Testis (tissue), 3 donors: ENCODE data around the gene CLIP2. TPM values are rescaled to one million over a fixed set of nuclear protein-coding genes. Genes with fewer than 3 reads are reported as not detected.
A peak's percentile ranks its signal among the peaks of the same experiment; 100 is the strongest.
"Not testable (repeated sequence)": the region's sequence is repeated elsewhere in the genome, so short reads cannot be mapped to it uniquely, and the experiment has no call there.

Experiments
- DNase-seq: peaks from one replicate; pipeline ENCODE4 v3.0.0-alpha.2; 2019
- H3K27ac ChIP-seq, 2 donors: fragments of 200-600 bp; sonication (generic); one replicate each; pipeline ENCODE4 v1.5.1; 2019
- H3K27me3 ChIP-seq: fragments of 200-600 bp; sonication (generic); one replicate; pipeline ENCODE4 v1.5.1; 2019
- H3K36me3 ChIP-seq: fragments of 200-600 bp; sonication (generic); one replicate; pipeline ENCODE4 v1.5.1; 2017; ENCODE audit warnings: low read depth; ENCODE audit errors: missing control alignments
- H3K4me1 ChIP-seq: fragments of 200-600 bp; sonication (generic); one replicate; pipeline ENCODE4 v1.5.1; 2019
- H3K4me3 ChIP-seq, 2 donors: fragments of 200-600 bp; sonication (generic); one replicate each; pipeline ENCODE4 v1.5.1; 2017 to 2019
- H3K9me3 ChIP-seq: fragments of 200-600 bp; sonication (generic); one replicate; pipeline ENCODE4 v1.5.1; 2017
- CTCF ChIP-seq, 3 experiments: fragments of 450-650 bp in 2 of 3; fragments of 200-600 bp in 1 of 3; sonication (generic) in 1 of 3; IDR thresholded peaks; one replicate each; pipeline ENCODE4 v1.5.1; 2016 to 2019; ENCODE audit warnings: antibody characterized with exemption in 3 of 3, mild to moderate bottlenecking in 2 of 3, moderate library complexity in 1 of 3
- POLR2A ChIP-seq: fragments of 450-650 bp; IDR thresholded peaks from one replicate; pipeline ENCODE4 v1.6.1; 2017; ENCODE audit warnings: antibody characterized with exemption, mild to moderate bottlenecking, moderate library complexity
- WGBS, 2 donors: methylation state at CpG; one replicate each; pipeline ENCODE4 v1.1.5; 2018; 5-methylcytosine and 5-hydroxymethylcytosine counted together
- intact Hi-C: fragments of 100-400 bp; cut with DNase I; formaldehyde crosslinking; loops from one replicate; pipeline ENCODE4 v1.15.1; 2023; ENCODE audit warnings: low total_unique reads
- polyA plus RNA-seq: library from polyadenylated mRNA; stranded (reverse); fragments of 350-450 nt; fragmentation: Illumina TruSeq; extraction: RNeasy Lipid Tissue Mini Kit (QIAGEN cat#74804); gene quantifications from one replicate; pipeline ENCODE4 v1.2.3, GENCODE V29; 2014; ENCODE audit warnings: low read depth, low replicate concordance; ENCODE audit not compliant: insufficient read depth
- total RNA-seq, 2 donors: library from RNA; depleted of rRNA; stranded (reverse); fragments of >200 nt; gene quantifications; one replicate each; pipeline ENCODE4 v1.2.3, GENCODE V29; 2016

Gene CLIP2
- total and polyA plus RNA-seq, 3 donors from 2014 or later, result 8.5 to 19.8 (median 16.5) TPM

GRCh38 chr7:74350751-74351150, 61.5 kb downstream of the CLIP2 start:
- no peaks in the 10 kb centered on the region for H3K27me3 ChIP-seq
- H3K9me3 ChIP-seq, result no peaks in the 10 kb centered on the region
- WGBS, 2 donors, result 100% methylated on average over 1 of the region's 1 CpG
- intact Hi-C loops, result no loop called here
- H3K36me3 ChIP-seq, result no peaks in the 10 kb centered on the region
- H3K4me1 ChIP-seq, result no peaks in the 10 kb centered on the region
- H3K4me3 ChIP-seq, result no peak overlapping the region
- no peak overlapping the region for H3K27ac ChIP-seq
- no peak for DNase-seq
- TF ChIP-seq CTCF (IDR thresholded peaks at IDR 0.05) (no peak), POLR2A (no peak)

- peak; percentile 36 for DNase-seq
- Histone ChIP-seq H3K4me3 (no peak overlapping the region), H3K36me3 (no peaks in the 10 kb centered on the region), H3K9me3 (no peaks in the 10 kb centered on the region), H3K27ac (no peak overlapping the region), H3K4me1 (no peaks in the 10 kb centered on the region), H3K27me3 (no peaks in the 10 kb centered on the region)
- 75 to 77% methylated on average over 3 of the region's 3 CpGs for WGBS, 2 donors
- intact Hi-C loops, result no loop called here
- TF ChIP-seq CTCF (IDR thresholded peaks at IDR 0.05) (no peak), POLR2A (no peak)
Measured at GRCh38 chr7:74351836-74352235, 62.6 kb downstream of the CLIP2 start.

- H3K27ac ChIP-seq, H3K27me3 ChIP-seq, intact Hi-C loops, DNase-seq, H3K36me3 ChIP-seq, H3K9me3 ChIP-seq, H3K4me1 ChIP-seq, H3K4me3 ChIP-seq: not testable (repeated sequence)
- 67 to 85% methylated on average over 4 of the region's 4 CpGs for WGBS, 2 donors
Measured at GRCh38 chr7:74352551-74353138, 63.4 kb downstream of the CLIP2 start.

GRCh38 chr7:74354009-74354408, 64.8 kb downstream of the CLIP2 start:
- TF ChIP-seq CTCF (IDR thresholded peaks at IDR 0.05), result no peak
- no peak for DNase-seq
- 96% methylated on average over 6 of the region's 6 CpGs for WGBS, 2 donors
- H3K4me1 ChIP-seq, result no peaks in the 10 kb centered on the region
- no peaks in the 10 kb centered on the region for H3K27me3 ChIP-seq
- H3K27ac ChIP-seq, result no peak overlapping the region
- no peak overlapping the region for H3K4me3 ChIP-seq
- intact Hi-C loops, result no loop called here
- H3K9me3 ChIP-seq, result no peaks in the 10 kb centered on the region
- no peaks in the 10 kb centered on the region for H3K36me3 ChIP-seq

- intact Hi-C loops, result no loop called here
- DNase-seq, result no peak
- no peak overlapping the region for H3K4me3 ChIP-seq
- no peaks in the 10 kb centered on the region for H3K9me3 ChIP-seq
- TF ChIP-seq POLR2A (no peak), CTCF (IDR thresholded peaks at IDR 0.05) (no peak)
- H3K27ac ChIP-seq, result no peak overlapping the region
- WGBS, 2 donors, result 88 to 89% methylated on average over 4 of the region's 4 CpGs
- H3K36me3 ChIP-seq, result no peaks in the 10 kb centered on the region
- H3K4me1 ChIP-seq, result no peaks in the 10 kb centered on the region
- H3K27me3 ChIP-seq, result no peaks in the 10 kb centered on the region
Measured at GRCh38 chr7:74355091-74355490, 65.9 kb downstream of the CLIP2 start.
